Ectodermal cell (in vitro differentiated cells): ENCODE measurements around the gene SSC4D. TPM values are rescaled to one million over a fixed set of nuclear protein-coding genes. Genes with fewer than 3 reads are reported as not detected.
"Not testable (repeated sequence)": the region's sequence is repeated elsewhere in the genome, so short reads cannot be mapped to it uniquely, and the experiment has no call there.

Source experiments
- H3K27ac ChIP-seq: 2 replicates; pipeline ENCODE4 v1.7.0; 2013; ENCODE audit warnings: mild to moderate bottlenecking, low read depth, low read length; ENCODE audit not compliant: insufficient read depth, poor library complexity, severe bottlenecking
- H3K27me3 ChIP-seq: 2 replicates; pipeline ENCODE4 v1.7.0; 2013; ENCODE audit warnings: mild to moderate bottlenecking, low read length; ENCODE audit not compliant: insufficient read depth, control insufficient read depth, poor library complexity, severe bottlenecking
- H3K36me3 ChIP-seq: one replicate; pipeline ENCODE4 v1.7.0; 2013; ENCODE audit warnings: low read length; ENCODE audit not compliant: control insufficient read depth, insufficient read depth
- H3K4me1 ChIP-seq: one replicate; pipeline ENCODE4 v1.7.0; 2013; ENCODE audit warnings: low read length; ENCODE audit not compliant: control insufficient read depth, insufficient read depth
- H3K4me3 ChIP-seq: 2 replicates; pipeline ENCODE4 v1.7.0; 2013; ENCODE audit warnings: low read depth, low read length, control low read depth; ENCODE audit not compliant: insufficient read depth
- H3K9me3 ChIP-seq: 2 replicates; pipeline ENCODE4 v1.7.0; 2013; ENCODE audit warnings: mild to moderate bottlenecking, low read length, moderate library complexity; ENCODE audit not compliant: control insufficient read depth
- WGBS, 2 experiments: methylation state at CpG; one replicate each; pipeline ENCODE4 v1.1.7; 2013; ENCODE audit warnings: missing lambda C conversion rate in 2 of 2; 5-methylcytosine and 5-hydroxymethylcytosine counted together
- polyA plus RNA-seq, 4 experiments: library from polyadenylated mRNA; stranded (reverse); fragments of 50-300 nt; gene quantifications; one replicate each; pipeline ENCODE4 v1.2.3, GENCODE V29; 2013

Gene SSC4D
- 5.2 TPM for polyA plus RNA-seq (2013, experiment 1 of 4)
- polyA plus RNA-seq (2013, experiment 2 of 4) = 4.5 TPM
- 5.4 TPM for polyA plus RNA-seq (2013, experiment 3 of 4)
- 4.8 TPM for polyA plus RNA-seq (2013, experiment 4 of 4)

DNA sequence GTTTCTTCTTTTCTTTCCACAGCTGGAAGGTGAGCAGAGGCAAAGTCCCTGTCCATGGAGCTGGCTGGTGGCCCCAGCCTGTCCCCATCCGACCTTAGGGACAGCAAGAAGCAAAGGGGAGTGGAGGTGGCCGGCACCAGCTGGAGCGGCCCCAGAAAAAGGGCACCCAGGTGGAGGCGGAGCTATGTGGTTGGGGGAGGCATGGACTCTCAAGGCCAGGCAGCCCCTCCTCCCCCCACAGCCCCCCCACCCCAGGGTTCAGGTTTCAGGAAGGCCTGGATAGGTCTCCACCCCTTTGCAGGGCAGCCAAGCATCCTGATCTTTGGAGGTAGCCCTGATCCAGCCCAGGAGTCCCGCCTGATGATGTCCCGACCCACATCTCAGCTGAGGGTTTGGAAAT is at the start of gene SSC4D:
SSC4D (minus strand) TSS at position 161 of the 400 bp plus-strand sequence. CDS start 5,258 bp downstream, outside the sequence.
- Histone ChIP-seq H3K4me3 (peak within 1 kb of the TSS; percentile 14), H3K27ac (no peak within 1 kb of the TSS), H3K27me3 (no peaks in the 10 kb centered on the region), H3K4me1 (peaks cover 8% of the 10 kb centered on the region), H3K36me3 (no peaks in the 10 kb centered on the region), H3K9me3 (no peaks in the 10 kb centered on the region)
- 9 to 13% methylated on average over 6 of the region's 6 CpGs for WGBS, 2 experiments

DNA sequence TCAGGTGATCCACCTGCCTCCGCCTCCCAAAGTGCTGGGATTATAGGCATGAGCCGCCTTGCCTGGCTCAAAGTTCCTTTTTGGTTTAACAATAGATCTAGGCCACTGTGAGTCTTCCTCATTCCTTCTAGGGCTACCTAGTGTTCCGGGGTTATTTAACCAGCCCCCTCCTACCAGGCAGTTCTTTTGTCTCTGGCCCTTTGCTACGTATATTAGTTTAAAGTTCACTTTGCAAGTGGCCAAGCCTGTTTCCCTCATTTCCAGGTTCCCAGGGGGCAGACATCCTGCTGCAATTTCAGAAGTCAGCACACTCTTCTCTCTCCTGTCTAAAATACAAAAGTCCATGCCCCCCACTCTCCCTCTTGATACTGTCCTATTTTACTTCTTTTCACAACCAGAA is 49.0 kb upstream of the SSC4D start:
- H3K9me3 ChIP-seq, H3K4me3 ChIP-seq, H3K27ac ChIP-seq, H3K36me3 ChIP-seq, H3K27me3 ChIP-seq, H3K4me1 ChIP-seq: not testable (repeated sequence)
- 0 to 9% methylated on average over 1 of the region's 4 CpGs for WGBS, 2 experiments

DNA sequence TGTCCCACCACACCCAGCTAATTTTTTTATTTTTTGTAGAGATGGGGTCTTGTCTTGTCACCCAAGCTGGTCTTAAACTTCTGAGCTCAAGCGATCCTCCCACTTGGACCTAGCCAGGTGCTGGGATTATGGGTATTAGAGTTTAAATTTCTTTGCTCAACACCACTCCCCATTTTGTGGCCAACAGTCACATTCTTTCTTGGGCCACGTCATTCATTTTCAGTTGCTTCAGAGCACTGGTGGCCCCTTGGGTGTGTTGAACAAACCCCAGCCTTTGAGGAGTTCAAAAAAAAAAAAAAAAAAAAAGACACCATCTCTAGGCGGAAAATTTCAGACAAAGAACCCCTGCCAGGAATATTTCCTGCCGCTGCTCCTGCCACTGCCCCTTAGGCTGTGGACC is 47.5 kb upstream of the SSC4D start:
- H3K4me3 ChIP-seq, H3K9me3 ChIP-seq, H3K4me1 ChIP-seq, H3K27ac ChIP-seq, H3K36me3 ChIP-seq, H3K27me3 ChIP-seq: not testable (repeated sequence)
- no CpG with 5 or more reads among the region's 4 CpGs for WGBS, 2 experiments

DNA sequence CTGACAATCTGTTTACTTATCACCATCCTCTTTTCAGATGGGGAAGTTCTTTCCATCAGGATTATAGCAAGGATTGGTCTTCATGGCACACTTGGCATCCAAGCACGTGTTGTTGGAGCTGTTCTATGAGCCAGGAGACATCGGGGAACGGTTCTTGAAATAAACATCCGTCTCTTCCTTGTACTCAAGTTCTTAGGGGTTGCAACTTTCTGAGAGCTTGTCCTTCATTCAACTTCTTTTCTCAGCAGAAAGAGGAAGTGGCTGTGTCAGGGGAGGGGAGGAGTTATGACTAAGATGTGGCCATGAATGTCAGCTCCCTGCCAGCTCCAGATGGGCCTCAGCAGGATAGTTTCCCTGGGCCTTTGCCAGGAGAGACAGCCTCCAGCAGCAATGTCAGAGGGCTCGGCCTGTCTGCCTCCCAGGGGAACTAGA is 36.1 kb upstream of the SSC4D start:
- H3K4me3 ChIP-seq, H3K36me3 ChIP-seq, H3K9me3 ChIP-seq, H3K27ac ChIP-seq, H3K27me3 ChIP-seq, H3K4me1 ChIP-seq: not testable (repeated sequence)
- 70 to 87% methylated on average over 4 of the region's 5 CpGs for WGBS, 2 experiments

DNA sequence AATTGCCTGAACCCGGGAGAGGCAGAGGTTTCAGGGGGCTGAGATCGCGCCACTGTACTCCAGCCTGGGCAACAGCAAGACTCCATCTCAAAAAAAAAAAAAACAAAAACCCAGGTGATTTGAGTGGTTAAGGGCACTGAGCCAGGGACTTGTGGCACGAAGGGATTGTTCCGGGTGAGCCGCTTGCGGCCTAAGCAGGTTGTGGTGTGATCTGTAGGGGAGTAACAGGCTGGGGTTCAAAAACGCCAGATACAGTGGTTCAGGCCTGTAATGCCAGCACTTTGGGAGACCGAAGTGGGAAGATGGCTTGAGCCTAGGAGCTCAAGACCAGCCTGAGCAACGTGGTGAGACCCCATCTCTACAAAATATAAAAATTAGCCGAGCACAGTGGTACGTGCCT is 34.3 kb upstream of the SSC4D start:
- not testable (repeated sequence) for H3K9me3 ChIP-seq, H3K4me1 ChIP-seq, H3K36me3 ChIP-seq, H3K27me3 ChIP-seq, H3K4me3 ChIP-seq, H3K27ac ChIP-seq
- 84 to 94% methylated on average over 8 of the region's 12 CpGs for WGBS, 2 experiments

DNA sequence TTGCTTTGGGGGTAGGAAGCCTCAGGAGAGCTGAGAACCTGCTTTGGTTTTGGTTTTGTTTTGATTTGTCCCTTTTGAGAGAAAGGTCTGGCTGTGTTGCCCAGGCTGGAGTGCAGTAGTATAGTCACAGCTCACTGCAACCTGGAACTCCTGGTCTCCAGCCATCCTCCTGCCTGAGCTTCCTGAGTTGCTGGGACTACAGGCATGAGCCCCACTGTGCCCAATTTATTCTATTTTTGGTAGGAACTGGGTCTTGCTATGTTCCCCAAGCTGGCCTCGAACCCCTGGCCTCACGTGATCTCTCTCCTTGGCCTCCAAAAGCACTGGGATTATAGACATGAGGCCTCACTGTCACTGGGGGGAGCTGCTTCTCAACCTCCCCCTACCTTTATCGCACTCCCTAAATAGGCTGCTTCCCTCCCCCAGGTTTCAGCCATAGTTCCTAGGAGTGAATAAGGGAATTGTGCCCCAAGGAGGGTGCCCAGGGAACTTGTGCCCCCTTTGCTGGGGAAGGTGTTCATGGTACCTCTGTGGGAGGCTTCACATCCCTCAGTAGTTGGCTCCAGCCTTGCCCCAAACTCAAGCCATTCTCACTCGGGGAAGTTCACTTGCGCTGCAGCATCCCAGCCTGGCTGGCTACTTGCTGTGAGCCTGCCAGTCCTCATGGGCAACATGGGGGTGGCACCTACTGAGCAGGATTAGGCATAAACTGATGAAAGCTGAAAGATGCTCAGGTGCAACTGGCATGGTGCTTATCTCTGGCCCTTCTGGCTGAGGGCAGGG is 33.4 kb upstream of the SSC4D start:
- H3K27ac ChIP-seq, H3K4me3 ChIP-seq, H3K9me3 ChIP-seq, H3K4me1 ChIP-seq, H3K36me3 ChIP-seq, H3K27me3 ChIP-seq: not testable (repeated sequence)
- WGBS, 2 experiments = 95 to 100% methylated on average over 2 to 3 of the region's 5 CpGs

DNA sequence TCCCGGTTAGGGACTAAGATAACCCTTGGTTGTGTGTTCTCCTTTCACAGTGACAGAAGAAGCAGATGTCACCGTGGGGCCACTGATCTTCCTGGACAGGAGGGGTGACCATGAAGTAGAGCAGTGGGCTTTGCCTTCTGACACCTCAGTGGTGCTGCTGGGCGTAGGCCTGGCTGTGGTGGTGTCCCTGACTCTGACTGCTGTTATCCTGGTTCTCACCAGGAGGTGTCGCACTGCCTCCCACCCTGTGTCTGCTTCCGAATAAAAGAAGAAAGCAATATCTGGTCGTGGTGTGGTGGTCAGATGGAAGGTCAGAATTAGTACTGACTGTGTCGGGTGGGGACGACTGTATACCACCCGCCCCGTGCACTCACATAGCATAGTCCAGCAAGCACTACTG is 32.3 kb upstream of the SSC4D start:
- H3K27ac ChIP-seq = not testable (repeated sequence)
- no CpG with 5 or more reads among the region's 10 CpGs for WGBS, 2 experiments

DNA sequence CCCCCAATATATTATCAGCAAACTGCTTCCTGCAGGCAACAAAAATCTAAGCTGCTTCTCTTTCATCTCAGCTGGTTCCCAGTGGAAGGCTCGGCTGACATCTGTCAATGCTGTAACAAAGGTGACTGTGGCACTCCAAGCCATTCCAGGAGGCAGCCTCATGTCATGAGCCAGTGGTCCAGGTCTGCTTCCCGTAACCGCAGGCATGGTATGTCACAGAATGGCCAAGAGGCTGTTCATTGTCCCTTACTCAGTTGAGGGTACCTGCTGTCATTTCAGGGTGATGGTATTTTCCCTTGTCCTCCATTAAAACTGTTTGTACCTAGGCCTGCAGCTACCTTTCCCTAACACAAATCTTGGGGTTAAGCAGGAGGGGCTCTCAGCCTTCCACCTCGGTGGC is 30.9 kb upstream of the SSC4D start:
- not testable (repeated sequence) for H3K9me3 ChIP-seq, H3K4me1 ChIP-seq, H3K27me3 ChIP-seq, H3K4me3 ChIP-seq, H3K36me3 ChIP-seq, H3K27ac ChIP-seq
- 88 to 89% methylated on average over 4 of the region's 4 CpGs for WGBS, 2 experiments

More for the DNA sequence above, 32.3 kb upstream of the SSC4D start:
- not testable (repeated sequence) for H3K4me1 ChIP-seq, H3K9me3 ChIP-seq, H3K36me3 ChIP-seq, H3K4me3 ChIP-seq, H3K27me3 ChIP-seq

DNA sequence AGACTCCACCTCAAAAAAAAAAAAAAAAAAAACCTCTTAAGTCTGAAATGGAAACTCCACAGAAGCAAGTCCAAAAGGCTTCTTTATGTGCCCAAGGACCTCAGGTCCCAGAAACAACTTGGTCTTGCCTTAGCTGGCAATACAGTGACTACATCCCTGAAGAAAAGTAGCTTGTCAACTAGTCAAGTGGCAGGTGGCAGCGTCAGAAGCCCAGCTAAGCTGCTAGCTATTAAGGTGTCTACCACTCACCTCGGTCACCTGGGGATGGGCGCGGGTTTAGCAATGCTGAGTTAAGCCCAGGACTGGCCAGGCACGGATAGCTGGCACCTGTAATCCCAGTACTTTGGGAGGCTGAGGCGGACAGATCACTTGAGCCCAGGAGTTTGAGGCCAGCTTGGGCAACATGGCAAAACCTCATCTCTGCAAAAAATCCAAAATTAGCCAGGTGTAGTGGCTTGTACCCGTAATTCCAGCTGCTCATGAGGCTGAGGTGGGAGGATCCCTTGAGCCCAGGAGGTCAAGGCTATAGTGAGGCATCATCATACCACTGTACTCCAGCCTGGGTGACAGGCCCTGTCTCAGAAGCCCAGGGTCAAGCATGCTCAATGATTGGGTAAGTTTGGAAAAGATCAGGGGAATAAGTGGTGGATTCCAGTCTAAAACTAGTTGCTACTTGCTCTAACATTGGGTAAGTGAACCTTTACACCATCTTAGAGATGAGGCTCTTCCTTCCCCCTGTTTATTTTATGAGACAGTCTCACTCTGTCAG is 29.8 kb upstream of the SSC4D start:
- H3K4me3 ChIP-seq, H3K27me3 ChIP-seq, H3K27ac ChIP-seq, H3K9me3 ChIP-seq, H3K36me3 ChIP-seq, H3K4me1 ChIP-seq: not testable (repeated sequence)
- 93 to 100% methylated on average over 1 of the region's 7 CpGs for WGBS, 2 experiments

DNA sequence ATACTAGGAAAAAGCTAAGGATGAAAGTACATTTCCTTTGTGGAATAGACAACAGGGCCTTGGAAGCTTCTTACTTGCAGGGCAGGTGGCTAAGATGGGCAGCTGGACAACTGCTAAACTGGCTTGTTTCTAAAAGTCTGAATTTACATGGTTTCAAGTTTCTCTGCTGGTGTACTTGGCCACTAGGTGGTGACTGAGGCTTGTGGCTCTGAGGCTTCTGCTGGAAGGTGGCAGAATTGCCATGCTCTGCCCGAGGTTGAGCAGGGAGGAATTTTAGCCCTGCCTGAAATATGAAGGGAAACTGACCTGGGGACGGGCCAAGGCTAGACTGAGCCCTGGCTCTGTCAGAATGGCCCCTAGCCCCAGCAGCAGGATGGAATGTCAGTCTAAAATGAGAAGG is 28.4 kb upstream of the SSC4D start:
- H3K27ac ChIP-seq, H3K36me3 ChIP-seq, H3K4me3 ChIP-seq, H3K27me3 ChIP-seq, H3K4me1 ChIP-seq, H3K9me3 ChIP-seq: not testable (repeated sequence)
- WGBS, 2 experiments = no CpG with 5 or more reads among the region's 2 CpGs
